ENCODE measurements around the gene SEMA6C.
"Not testable (repeated sequence)": the region's sequence is repeated elsewhere in the genome, so short reads cannot be mapped to it uniquely, and the experiment has no call there.

Gene SEMA6C, protein sequence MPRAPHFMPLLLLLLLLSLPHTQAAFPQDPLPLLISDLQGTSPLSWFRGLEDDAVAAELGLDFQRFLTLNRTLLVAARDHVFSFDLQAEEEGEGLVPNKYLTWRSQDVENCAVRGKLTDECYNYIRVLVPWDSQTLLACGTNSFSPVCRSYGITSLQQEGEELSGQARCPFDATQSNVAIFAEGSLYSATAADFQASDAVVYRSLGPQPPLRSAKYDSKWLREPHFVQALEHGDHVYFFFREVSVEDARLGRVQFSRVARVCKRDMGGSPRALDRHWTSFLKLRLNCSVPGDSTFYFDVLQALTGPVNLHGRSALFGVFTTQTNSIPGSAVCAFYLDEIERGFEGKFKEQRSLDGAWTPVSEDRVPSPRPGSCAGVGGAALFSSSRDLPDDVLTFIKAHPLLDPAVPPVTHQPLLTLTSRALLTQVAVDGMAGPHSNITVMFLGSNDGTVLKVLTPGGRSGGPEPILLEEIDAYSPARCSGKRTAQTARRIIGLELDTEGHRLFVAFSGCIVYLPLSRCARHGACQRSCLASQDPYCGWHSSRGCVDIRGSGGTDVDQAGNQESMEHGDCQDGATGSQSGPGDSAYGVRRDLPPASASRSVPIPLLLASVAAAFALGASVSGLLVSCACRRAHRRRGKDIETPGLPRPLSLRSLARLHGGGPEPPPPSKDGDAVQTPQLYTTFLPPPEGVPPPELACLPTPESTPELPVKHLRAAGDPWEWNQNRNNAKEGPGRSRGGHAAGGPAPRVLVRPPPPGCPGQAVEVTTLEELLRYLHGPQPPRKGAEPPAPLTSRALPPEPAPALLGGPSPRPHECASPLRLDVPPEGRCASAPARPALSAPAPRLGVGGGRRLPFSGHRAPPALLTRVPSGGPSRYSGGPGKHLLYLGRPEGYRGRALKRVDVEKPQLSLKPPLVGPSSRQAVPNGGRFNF

GRCh38 chr1:151146412-151147131 lies at the start of gene SEMA6C:
TSS of gene SEMA6C (minus strand) at chr1:151146631. CDS start at chr1:151142621, 4,010 bp downstream.
- peak; percentile 74 for DNase-seq (ENCODE audit: low read depth, low spot score)

GRCh38 chr1:151194894-151195594 lies 48.6 kb upstream of the SEMA6C start:
- not testable (repeated sequence) for DNase-seq (ENCODE audit: low read depth, low spot score)

DNA sequence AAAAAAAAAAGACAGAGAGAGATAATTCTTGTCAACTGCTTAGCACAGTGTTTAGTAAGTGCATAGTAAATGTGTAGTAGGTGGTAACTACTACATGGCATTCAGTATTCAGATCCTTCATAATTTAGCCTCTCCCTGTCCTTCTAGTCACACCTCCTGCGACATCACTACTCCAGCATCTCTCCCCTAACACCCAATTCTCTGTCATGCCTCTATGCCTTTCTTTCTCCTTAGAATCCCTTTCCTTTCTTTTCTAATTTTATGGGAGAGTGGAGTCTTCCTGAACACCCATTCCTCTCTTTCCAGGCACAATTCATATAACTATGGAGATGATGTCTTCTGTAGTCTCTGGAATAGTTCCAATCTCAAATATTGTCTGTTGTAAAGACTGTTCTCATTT lies 47.4 kb upstream of the SEMA6C start:
- DNase-seq (ENCODE audit: low read depth, low spot score), result no peak

- no peak for DNase-seq (ENCODE audit: low read depth, low spot score)
These were observed 46.9 kb upstream of the SEMA6C start for GRCh38 chr1:151193304-151193703.

DNA sequence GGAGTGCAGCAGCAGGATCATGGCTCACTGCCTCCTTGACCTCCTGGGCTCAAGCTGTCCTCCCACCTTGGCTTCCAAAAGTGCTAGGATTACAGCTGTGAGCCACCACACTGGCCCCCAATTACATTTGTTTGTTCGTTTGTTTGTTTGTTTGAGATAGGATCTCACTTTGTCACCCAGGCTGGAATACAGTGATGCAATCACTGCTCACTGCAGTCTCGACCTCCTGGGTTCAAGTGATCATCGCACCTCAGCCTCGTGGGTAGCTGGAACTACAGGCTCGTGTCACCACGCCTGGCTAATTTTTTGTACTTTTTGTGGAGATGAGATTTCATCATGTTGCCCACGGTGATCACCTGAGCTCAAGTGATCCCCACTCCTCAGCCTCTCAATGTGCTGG lies 45.6 kb upstream of the SEMA6C start:
- no peak for DNase-seq (ENCODE audit: low read depth, low spot score)

DNA sequence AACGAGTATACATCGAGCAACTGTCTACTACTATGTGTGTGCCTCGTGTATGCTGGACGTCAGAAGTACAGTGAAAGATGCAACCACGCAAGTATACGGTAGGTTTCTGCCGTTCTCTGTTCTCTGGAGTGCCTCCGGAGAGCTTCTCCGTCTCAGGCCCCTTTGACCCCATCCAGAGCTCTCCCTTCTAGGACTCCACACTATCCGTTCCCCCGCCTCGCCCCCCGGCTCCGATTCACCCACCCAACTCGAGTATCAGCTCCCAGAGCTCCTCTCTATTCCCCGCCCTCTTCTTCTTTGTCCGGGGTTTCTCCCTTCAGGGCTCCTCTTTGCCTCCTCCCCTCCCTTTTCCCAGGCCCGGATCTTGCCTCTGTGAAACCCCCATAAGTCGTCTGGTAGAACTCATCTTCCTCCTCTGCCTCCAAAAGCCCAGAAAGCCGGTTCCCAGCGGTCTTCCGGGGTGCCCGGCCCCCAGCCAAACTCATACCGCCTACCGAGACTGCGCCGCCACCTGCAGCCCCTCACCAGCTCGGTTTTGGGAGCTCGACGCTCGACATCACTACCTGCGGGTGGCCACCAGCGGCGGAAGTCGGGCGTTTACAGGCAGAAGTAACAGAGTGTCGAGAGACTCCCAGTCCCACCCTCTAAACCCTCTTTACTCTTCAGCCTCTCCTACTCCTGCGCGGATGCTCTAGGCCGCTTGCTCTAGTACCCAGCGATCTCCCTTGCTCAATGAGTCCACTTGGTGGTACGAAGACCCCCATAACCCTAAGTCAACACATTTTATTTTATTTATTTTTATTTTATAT lies 43.4 kb upstream of the SEMA6C start, which contains the start of gene VPS72:
Gene VPS72 (minus strand): TSS at position 561 of the 809 bp plus-strand sequence. CDS start 76 bp downstream, at position 485.
- DNase-seq (ENCODE audit: low read depth, low spot score), result peak; percentile 71

GRCh38 chr1:151188667-151189066 lies 42.2 kb upstream of the SEMA6C start:
- DNase-seq (ENCODE audit: low read depth, low spot score), result not testable (repeated sequence)

DNA sequence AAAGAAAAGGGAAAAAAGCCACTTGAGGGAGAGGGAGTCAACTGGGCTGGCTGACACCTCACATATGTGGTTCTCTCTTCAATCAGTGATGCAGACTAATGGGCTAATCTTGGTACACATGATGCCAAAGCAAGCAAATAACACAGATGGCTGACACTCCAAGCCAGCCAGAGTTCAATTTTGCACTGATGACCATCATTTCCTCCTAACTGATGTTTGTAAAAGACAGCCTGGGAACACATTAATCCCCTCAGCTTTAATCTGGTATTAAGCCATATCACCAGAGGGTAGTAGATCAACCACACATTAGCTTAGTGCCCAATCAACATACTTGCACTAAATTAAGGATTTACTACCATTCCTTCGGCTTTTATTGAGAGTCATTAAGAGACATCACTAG lies 40.8 kb upstream of the SEMA6C start:
- no peak for DNase-seq (ENCODE audit: low read depth, low spot score)

- DNase-seq (ENCODE audit: low read depth, low spot score), result no peak
These were observed 37.8 kb upstream of the SEMA6C start for GRCh38 chr1:151184211-151184610.

DNA sequence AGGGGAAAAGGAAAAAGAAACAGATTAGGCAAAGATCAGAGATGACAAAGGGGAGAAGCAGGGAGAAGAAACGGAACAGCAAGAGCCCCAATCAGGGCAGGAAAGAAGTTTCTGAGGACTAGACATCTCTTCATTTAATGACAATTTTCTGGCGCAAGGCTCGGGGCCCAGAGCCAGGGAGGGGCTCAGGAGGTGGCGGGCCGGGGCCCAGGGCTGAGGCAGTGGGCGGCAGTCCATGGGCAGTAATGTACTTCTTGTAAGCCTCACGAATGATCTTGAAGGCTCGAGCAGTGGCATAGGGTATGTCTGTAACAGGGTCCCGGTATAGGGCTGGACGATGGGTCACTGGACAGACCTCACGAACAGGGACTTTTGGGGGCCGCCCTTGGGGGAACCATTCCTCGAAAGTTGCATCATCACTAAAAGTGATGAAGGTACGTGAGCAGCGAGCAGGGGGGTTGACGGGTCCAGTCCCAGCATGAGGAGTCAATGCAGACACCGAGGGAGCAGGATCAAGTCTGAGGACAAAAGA lies 30.1 kb upstream of the SEMA6C start:
- no peak for DNase-seq (ENCODE audit: low read depth, low spot score)

GRCh38 chr1:151175863-151176262 lies 29.4 kb upstream of the SEMA6C start, which contains the start of gene TMOD4:
TSS of gene TMOD4 (minus strand) at chr1:151175981. CDS start at chr1:151174875, 1,106 bp downstream.
- no peak for DNase-seq (ENCODE audit: low read depth, low spot score)

GRCh38 chr1:151175041-151175741 lies 28.8 kb upstream of the SEMA6C start:
- no peak for DNase-seq (ENCODE audit: low read depth, low spot score)

- DNase-seq (ENCODE audit: low read depth, low spot score), result no peak
These were observed 24.8 kb upstream of the SEMA6C start for GRCh38 chr1:151171190-151171589.

DNA sequence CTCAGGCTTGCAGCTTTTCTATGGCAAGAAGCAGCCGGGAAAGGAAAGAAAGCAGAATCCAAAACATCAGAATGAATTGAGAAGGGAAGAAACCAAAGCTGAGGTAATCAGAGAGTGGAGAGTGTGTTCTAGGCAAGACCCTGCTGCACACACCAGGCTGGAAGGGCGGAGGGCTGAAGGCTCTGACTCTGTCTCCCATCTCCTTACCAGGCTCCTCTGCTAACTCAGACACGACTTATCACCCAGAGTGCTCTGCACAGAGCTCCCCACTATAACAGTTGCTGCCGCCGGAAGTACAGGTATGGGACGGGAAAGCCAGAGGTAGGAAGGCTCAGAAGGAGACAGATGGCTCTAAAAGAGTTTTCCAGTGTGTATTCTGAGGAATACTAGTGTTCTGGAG lies 20.7 kb upstream of the SEMA6C start:
- DNase-seq (ENCODE audit: low read depth, low spot score), result no peak

DNA sequence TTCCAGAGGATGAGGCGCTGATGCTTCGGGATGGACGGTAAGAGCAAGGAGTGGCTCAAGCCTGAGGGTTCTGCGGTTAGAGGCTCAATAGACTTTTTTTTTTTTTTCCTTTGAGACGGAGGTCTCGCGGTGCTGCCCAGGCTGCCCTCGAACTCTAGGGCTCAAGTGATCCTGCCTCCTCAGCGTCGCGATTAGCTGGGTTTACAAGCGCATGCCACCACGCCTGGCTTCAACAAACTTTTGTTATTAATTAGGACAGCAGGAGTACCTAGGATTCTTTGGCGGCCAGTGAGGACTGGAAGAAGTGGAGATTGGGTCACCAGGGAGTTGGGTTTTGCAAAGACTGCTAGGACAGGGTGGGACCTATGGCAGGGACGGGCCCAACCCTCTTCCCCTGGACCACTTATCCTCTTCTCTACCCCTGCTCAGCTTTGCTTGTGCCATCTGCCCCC lies 20.1 kb upstream of the SEMA6C start:
- DNase-seq (ENCODE audit: low read depth, low spot score), result no peak

DNA sequence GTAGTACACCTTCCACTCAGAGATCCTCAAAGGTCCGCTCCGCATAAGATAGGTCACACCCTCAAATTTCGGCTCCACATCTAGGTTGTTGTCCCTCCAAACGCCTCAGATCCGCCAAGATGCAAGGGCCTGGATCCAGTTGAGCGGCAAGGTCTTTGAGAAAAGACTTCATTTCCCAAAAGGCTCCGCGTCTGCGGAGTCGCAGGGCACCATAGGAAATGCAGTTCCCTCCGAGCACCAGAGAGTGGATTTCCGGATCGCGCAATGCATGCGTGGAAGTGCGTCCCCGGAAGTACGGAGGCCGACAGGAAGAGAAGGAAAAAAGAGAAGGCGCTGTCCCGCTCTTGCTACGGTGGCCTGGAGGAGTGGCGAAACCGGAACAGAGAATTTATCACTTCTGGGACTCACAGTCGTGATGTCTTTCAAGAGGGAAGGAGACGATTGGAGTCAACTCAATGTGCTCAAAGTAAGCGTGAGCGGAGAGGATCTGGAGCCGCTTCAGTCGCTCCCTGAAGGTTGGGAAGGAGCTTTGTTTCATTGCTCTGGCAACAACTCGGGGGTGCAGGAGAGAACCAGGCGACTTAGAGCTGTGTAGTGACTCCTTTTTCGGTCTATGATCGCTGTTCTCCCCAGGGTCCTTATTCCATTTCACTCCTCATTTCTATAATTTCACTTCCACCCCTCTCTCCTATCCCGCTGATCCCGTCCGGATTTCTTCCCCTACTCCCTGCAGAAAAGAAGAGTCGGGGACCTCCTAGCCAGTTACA lies 19.5 kb upstream of the SEMA6C start, which contains the start of the genes LYSMD1 and SCNM1:
Gene LYSMD1 (minus strand): TSS at position 165 of the 767 bp plus-strand sequence. CDS start 644 bp downstream, outside the sequence.
Gene SCNM1 (plus strand): TSS at position 407 of the 767 bp plus-strand sequence. CDS start 9 bp downstream, at position 416.
- DNase-seq (ENCODE audit: low read depth, low spot score), result peak; percentile 91

GRCh38 chr1:151165281-151165737 lies 18.9 kb upstream of the SEMA6C start:
- DNase-seq (ENCODE audit: low read depth, low spot score), result no peak

DNA sequence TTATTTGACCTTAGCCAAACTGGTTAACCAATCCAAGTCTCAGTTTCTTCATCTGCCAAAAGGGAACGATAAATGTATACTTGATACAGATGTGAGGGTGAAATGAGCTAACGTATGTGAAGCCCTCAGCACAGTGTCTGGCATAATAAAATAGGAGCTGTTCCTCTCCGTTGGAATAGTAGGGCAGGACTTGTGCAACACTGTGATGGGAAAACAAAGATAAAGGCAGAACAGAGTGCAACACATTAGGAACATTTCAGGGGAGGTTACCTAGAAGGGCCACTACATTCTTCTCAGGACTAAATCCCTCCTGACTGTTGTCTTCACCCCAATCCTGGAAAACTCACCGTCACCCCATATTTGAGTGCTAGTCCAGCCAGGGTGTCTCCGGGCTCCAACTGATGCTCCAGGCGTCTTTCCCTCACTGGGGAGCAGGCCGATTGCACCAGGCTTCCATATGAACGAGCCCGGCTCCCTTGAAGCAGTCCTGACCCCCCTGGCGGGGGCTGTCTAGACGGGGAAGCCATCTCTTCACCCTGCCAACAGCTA lies 18.4 kb upstream of the SEMA6C start:
- DNase-seq (ENCODE audit: low read depth, low spot score), result no peak

Measured in activated naive CD8-positive, alpha-beta T cell treated with anti-CD3 and anti-CD28 coated beads, Interleukin-2, amount 50 U/mL, for 16 hours (primary cell).